Measurements from ENCODE around the gene SLC37A2.

The SLC37A2 gene

DNA sequence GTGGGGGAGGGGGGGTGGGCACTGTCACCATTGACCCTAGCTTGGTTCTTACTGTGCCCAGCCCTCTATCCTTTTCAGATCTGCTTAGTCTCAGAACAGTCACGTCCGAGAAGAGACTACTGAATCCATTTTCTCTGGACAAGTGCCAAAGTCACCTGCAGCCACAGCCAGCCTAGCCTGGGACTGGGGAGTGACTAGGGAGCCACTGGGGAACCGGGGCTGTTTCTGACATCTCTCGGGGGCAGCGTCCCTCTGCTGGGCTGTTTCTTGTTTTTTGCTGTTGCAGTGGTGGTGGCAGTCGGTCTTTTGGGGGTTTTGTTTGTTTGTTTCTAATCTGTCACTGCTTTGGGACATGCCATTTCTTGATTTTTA lies 8.7 kb downstream of the SLC37A2 start:
- DNase-seq, result no peak

DNA sequence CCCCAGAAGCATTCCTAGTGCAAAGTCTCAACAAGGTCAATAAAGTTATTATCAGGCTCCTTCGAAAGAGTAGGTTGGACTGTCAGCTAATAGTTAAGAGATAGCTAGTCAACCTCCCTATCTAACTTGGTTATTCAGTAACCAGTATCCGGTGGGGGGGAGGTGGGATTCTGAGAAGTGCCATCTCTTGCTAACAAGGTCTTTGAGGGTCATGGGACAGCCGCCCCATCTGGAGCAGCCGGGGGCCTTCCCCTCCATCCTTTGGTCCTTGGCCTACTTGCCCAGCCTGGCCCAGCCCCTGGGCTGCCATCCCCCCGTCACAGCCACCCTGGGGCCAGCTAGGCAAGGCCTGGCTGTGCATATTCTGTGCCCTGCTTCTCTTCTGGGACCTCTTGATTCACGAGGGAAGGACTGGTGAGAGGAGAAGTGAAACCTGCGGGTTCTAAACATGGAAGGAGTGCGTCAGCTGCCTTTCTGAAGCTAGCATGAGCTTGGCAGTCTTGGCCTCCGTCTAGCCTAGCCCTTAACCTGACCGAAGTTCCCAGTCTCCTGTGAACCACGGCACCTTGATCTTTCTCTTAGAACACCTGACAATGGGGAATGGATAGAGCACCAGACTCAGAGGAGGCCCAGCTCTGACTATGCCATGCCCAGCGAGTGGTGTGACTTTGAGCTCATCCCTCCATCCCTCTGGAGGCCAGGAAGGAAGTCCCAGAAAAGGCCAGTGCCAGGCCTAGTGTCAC lies 9.3 kb downstream of the SLC37A2 start:
- no peak for DNase-seq

DNA sequence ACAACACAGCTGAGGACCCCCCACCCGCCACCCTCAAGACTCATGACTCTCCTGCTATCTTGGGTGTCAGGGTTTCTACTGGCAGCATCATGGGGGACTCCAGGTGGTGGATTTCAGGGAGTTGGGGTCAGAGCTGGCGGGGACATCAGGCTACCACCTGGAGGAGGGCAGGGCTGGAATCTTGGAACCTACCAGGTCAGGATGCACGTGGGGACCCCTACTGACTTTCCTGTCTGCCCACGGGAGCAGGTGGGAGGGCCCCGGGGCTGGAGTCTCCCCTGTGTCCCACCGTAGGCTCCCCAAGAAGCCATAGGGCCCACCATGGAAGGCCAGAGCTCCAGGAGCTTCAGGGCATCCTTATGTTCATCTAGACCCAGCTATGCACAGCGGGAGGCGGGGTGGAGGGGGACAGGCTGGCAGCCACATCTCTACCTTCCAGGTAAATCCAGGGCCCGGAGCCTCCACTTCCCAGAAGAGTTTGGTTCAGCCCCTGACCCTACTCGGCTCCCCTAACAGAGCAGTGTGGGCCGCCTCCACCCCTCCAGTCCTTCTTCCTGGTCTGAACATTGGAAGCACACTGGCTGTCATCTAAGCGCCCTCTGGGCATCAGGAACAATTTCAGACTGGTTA lies 10.0 kb downstream of the SLC37A2 start:
- DNase-seq, result no peak

DNA sequence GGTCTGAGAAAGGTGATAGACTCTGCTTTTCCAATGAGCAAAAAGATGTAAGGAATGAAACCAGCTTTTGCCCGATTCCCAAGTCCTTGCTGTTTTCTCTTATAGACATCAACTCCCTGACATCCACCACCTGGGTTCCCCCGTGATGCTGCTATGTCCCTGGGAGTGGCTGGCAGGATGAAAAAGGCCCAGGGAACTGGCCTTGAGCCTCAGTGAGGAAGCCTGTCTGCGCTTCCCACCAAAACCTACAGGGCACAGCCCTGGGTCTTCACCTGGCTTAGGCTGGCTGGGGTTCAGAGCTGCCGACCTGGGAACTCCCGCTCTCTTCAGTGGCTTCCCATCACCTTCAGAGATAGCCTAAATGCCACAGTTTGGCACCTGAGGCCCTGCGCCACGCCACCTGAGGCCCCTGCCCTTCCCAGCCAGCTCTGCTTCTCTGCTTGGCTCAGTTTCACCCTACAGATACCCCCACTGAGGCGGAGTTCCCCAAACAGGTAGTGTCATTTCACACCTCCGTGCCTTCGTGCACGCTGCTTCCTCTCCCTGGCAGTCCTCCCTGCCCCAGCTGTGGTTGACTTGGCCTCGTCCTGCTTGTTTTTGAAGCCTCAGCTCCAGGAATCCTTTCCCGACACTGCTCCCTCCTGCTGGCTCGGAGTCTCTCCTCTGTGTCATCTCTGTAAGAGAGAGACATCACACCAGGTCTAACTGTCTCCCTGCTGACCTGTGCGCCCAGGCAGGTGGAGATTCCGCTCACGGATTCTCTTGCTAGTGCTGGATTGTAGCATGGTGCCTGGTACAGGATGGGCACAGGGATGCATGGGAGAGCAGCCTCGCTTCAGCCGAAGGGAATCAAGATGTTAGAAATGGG lies 10.7 kb downstream of the SLC37A2 start:
- no peak for DNase-seq

DNA sequence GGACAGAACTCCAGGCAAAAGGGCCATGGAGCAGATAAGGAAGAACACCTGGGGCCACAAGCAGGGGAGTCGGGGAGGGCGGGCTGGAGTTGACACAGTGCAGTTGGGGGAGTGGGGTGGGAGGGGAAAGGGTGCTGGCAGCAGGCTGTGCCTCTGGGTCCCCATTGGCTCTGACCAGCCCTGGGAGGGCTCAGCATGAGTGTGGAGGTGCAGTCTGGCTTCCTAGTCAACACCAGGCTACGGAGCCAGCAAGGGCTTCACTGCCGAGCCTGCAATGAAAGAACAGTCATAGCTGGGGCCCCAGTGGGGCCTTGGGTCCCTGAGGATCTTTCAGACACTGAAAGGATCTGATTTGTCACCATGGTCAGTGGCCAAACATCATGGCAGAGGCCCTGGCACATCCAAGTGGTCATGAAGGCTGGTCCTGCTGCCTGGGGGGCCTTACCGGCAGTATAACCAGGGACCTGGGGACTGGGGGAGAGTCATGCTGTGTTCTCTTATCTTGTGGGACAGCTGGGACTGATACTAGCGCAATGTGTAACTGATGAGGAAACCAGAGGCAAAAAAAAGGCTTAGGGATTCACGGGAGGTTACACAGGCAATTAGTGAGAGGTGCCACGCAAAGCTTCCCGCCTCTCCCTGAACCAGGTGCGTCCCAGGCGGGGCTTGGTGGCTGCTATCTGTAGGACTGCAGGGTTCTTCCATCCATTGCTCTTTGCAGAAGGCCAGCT lies 11.6 kb downstream of the SLC37A2 start:
- DNase-seq, result no peak

DNA sequence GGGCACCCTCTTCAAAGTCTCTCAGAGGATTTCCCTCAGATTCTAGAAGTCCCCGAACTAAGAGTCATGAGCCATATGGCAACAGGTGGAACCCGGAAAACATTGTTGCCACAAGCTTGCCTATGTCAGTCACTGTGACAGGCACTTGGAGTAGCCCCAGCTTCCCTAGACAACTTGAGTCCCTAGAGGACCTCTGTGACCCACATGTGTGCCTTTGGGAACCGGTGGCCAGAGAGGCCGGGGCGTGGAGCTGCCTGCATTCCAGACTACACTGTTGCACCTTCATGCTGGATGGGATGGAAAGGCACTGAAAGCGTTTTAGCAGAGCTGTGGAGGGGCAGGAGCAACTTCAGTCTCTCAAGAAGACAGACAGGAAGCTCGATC lies 12.1 kb downstream of the SLC37A2 start:
- no peak for DNase-seq

DNA sequence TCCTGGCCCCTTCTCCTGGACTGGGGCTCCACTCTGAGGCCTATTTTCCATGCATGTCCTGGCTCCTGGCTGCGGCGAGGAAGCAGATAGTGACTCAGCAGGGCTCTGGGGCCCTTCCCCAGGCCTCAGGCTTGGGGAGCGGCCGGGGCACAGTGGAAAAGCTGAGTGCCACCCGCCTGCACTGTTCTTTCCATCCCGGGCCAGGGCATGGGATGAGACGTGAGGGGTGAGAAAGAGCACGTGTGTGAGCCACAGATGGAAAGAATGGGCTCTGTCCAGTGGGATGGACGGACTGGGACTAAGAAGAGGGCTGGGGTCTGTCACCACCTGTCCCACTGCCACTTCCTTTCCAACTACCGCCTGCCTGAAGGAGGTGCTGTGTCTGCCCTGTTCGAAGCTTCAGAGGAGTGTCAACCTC lies 12.8 kb downstream of the SLC37A2 start:
- DNase-seq, result no peak

DNA sequence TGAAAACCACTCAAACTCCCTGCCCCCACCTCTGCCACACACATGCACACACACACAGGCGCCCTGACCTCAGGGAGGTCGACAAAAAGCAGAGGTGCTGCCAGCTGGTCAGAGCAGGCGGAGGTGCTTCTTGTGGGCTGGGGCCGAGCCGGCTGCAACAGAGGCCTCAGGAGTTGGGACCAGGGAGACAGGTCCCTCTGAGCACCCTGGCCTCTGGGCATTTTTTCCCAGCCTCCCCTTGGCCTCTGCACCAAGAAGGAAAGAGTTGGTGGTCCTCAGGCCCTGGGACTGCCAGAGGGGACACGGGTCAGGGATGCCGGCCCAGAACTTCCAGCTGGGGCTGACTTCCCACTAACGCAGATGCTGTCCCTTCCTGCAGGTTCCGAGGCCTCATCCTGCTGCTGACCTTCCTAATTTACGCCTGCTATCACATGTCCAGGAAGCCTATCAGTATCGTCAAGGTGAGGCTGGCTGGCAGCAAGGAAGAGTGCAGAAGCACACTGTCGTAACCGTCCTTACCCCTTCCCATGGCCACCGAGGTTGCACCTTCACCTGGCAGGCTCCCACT lies 13.4 kb downstream of the SLC37A2 start:
- no peak for DNase-seq

DNA sequence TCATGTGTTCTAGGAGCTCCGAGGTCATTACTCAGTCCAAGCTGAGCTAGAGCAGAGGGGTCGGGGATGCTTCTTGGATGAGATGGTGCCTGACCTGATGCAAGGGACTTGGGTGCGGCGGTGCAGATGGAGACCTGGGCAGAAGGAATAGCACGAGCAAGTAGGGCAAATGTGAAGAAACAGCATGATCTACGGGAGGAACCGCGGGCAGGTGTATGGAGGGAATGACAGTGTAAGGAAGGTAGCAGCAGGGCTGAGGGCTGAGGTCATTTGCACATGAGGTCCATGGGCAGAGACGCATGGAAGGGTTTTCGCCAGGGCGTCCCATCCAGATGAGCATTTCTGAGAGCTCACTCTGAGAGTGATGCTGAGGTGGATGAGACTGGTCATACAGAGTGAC lies 14.9 kb downstream of the SLC37A2 start:
- DNase-seq, result no peak

DNA sequence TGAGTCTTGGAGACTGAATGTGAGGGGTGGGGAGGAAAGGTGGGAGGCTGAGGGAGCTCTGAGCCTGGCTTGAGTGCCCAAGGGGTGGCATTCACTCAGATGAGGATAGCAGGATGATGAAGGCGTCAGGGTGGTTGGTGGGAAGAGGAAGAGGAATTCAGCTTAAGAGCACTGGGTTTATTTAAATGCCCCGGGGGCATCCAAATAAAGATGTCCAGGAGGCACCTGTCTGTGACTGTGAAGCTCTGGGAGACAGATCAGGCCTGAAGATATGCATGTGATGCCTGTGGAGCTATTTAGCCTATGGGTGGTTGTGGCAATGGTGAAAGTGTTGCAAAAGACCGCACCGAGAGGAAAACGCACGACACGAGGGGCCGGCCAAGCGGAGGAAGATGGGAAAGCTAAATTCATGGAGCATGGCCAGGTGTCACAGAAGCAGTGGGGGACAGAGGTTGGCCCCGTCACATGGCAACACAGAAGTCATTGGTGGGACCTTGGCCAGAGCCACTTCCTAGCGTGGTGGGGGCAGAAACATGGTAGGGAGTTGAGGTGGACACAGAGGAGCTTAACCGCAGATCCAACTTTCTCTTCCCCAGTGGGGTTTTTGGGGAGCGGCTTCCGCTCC lies 15.5 kb downstream of the SLC37A2 start:
- DNase-seq, result no peak

DNA sequence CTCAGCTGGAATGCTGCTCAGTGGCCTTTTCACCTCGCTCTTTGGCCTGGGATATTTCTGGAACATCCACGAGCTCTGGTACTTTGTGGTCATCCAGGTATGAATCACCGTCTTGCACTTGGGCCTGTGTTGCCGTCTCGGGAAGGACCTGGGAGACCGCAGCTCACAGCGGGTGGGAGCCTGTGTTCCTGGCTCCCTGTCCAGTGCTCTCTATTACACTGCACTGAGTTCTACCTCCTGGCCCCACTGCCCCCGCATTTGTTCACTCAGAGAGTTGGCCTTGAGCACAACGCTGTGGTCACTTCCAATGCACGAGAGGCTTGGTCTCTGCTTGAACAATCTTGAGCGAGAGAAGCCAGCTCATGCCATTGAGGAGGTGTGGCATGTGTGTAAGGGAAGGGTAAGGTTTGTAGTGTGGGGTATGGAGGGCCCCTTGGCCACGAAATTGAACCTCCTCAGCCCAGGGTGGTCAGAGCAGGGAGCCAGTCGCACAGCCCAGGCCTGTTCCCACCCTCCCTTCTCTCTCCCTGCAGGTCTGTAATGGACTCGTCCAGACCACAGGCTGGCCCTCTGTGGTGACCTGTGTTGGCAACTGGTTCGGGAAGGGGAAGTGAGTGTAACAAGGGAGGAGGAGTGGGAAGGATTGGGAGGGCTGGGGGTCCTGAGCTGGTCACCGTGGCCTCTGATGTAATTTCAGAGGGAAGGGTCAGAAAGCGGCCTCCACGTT lies 16.2 kb downstream of the SLC37A2 start:
- DNase-seq, result no peak

DNA sequence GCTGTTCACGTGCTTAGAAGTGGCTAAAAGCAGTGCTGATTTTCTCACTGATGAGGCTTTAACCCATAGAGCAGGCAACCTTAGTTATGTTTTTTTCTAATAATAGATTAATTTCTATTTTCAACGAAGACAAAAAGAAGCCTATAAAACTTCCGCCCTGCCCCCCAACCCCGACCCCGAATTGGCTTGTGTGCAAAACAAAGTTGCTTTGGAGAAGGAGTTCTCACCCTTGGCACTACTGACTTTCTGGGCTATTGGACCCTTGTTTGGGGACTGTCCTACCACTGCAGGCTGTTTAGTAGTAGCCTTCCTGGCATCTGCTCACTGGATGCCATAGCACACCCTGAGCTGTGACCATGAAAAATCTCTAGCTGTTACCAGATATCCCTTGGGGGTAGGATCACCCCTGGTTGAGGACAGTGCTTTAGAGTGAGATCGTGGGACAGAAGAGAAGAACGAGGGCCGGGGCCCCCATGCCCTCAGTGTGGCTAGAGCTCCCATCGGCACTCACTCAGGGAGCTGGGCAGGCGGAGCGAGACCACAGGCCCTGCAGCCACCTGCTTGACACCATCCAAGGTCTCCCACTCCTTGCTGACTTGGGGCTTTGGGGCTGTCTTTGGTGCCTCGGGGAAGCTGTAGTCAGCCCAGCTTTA lies 16.9 kb downstream of the SLC37A2 start:
- DNase-seq, result no peak

DNA sequence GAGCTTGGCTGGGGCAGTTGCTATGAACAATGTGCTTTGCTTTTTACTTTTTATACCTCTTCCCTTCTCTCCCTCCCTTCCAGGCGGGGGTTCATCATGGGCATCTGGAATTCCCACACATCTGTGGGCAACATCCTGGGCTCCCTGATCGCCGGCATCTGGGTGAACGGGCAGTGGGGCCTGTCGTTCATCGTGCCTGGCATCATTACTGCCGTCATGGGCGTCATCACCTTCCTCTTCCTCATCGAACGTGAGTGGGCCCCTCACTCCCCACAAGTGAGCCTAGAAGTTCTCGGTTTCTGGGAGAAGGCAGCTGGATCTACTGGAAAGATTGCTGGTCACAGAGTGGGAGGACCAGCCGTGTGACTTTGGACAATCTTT lies 17.4 kb downstream of the SLC37A2 start:
- DNase-seq, result no peak

DNA sequence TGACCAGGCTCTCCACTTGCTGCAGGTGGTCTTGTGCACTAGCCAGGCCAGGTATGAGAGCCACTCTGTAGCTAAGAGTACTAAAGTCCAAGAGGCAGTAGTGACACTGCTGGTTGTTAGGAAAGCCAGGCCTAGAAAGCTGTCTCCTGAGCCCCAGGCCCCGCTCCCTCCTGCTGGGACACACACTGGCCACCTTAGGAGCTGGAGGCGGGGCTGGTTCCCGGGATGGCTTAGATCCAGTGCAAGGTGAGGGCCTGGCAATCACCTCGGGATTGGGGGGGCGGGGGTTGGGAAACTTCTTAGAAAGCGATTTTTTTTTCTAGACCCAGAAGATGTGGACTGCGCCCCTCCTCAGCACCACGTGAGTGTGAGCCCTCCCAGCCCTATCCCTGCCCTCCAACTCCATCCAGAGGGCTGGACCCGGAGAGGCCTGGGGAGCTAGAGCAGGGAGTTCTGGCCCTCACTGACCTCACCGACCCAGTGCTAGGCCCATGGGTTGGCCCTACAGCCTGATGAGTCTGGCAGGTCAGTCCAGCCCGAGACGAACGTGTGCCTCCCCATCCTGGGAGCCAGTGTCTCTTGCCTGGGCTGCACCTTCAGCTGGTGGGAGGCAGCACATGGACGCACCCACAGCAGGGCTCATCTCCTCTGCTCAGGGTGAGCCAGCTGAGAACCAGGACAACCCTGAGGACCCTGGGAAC lies 18.1 kb downstream of the SLC37A2 start:
- no peak for DNase-seq

DNA sequence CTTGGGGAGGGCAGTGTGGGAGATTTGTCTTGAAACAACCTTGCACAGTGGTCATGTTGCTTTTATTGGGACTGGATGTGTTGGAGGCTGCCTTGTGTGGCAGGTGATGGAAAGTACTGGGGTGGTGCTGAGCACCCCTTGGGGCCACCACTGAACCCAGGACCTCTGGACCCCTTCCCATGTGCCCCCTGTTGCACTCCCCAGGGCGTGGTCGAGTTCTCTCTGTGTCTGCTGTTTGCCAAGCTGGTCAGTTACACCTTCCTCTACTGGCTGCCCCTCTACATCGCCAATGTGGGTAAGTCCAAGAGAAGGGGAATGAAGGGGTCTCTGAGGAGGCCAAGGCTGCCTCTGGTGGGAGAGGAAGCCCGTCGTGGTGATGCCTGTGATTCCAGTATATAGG lies 18.9 kb downstream of the SLC37A2 start:
- DNase-seq, result no peak

DNA sequence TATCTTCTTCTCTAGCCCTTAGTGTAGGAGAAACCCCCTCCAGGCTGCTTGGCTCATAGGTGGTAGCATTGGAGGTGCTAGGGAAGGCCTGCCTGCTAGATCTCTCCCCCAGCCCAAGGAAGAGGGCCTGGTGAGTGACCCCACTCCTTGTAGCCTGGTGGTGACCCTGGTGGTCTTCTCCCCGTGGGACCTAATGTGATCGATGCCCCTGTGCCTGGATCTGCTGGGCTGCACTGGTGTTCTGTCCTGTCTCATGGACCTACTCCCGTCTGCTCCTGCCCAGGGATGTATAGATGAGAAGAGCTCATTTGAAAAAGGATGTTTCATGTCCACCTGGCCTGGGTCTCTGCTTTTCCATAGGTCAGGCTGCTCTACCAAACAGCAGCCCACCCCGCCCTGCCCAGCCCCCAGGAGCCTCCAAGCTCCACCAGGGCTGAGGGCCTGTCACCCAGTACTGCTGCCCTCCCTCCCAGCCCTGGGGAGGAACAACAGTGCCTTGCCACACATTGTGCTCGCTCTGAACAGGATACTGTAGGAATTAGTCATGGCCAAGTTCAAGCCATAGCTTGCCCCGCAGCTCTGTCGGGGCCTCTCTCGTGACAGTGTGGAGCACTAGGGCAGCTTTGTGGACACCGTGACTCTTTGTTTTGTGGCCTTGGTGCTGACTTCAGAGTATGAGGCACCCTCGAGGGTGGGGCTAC lies 19.7 kb downstream of the SLC37A2 start:
- DNase-seq, result no peak

DNA sequence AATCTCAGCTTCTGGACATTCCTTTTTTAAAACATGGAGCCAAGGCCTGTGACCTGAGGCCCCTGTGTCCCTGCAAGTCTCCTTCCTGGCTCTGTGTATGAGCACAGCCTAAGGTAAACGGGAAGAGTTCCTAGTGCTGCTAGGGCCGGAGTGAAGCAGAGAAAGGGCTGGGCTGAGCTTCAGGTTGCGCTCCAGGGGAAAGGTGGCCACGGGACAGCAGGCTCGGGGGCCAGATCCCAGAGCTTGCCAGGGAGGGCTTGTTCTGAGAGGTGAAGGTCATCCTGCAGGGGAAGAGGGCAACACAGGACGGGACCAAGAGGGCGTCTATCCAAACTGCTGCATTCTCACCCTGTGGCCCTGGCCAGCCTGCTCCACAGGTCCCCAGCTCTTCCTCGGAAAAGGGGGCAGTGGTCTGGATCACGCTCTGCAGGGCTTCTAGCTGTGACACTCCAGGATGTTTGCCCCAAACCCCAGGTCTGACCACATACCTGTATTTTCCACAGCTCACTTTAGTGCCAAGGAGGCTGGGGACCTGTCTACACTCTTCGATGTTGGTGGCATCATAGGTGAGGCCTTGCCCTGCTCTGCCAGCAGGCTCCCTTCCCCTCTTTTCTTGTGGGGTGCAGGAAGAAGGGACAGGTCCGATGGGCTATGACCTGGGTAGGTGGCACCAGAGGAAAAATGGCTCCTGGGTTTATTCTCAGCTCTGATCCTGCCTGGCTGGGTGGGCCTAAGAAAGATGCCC lies 20.4 kb downstream of the SLC37A2 start:
- no peak for DNase-seq

DNA sequence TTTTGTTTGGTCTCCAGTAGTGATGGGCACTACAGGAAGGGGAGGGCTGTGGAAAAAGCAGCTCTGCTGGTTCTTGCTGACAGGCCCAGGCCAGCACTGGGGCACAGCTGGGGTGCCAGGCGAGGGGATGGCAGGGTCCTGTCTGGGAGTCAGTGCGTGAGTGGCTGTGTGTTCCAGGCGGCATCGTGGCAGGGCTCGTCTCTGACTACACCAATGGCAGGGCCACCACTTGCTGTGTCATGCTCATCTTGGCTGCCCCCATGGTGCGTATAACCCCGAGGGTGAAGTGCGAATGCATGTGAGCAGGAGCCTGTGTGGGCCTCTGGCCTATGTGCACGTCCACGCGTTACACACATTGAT lies 20.9 kb downstream of the SLC37A2 start:
- no peak for DNase-seq

DNA sequence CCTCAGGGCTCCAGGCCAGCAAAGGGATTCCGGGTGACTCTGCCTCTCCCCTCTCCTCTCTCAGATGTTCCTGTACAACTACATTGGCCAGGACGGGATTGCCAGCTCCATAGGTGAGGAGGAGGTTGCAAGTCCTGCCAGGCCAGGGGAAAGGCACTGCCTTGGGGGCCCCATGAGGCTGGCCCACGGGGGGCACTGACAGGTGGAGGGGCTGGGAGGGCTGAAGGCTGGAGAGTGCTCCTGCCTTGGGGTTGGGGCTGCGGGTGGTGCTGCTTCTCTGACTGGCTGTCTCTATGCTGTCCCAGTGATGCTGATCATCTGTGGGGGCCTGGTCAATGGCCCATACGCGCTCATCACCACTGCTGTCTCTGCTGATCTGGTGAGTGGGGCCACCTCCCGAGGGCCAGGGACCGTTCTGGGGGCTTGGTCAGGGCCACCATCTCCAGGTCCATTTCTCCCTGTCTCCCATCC lies 21.7 kb downstream of the SLC37A2 start:
- DNase-seq, result no peak
